GM23248 (cell line): ENCODE results near the gene NEK2. TPM values are rescaled to one million over a fixed set of nuclear protein-coding genes. Genes with fewer than 3 reads are reported as not detected.

Source experiments
- DNase-seq: peaks from one replicate; pipeline ENCODE4 v3.0.0-alpha.2; 2015
- H2AFZ ChIP-seq: fragments of 200-600 bp; sonication (generic); 2 replicates; pipeline ENCODE4 v1.6.1; 2016; ENCODE audit warnings: antibody characterized with exemption
- H3F3A ChIP-seq: fragments of 200-600 bp; sonication (generic); 2 replicates; pipeline ENCODE4 v1.6.1; 2016; ENCODE audit warnings: mild to moderate bottlenecking, antibody characterized with exemption, mixed run types; ENCODE audit not compliant: insufficient read depth
- H3K27ac ChIP-seq: fragments of 200-600 bp; sonication (generic); 2 replicates; pipeline ENCODE4 v1.5.1; 2016; ENCODE audit warnings: mild to moderate bottlenecking
- H3K27me3 ChIP-seq: fragments of 200-600 bp; sonication (generic); replicated peaks from 2 replicates; pipeline ENCODE4 v1.6.1; 2016; ENCODE audit warnings: mild to moderate bottlenecking; ENCODE audit not compliant: insufficient read depth
- H3K36me3 ChIP-seq: fragments of 200-600 bp; sonication (generic); 2 replicates; pipeline ENCODE4 v1.6.1; 2016; ENCODE audit warnings: low read depth, mild to moderate bottlenecking
- H3K4me1 ChIP-seq: fragments of 200-600 bp; sonication (generic); 2 replicates; pipeline ENCODE4 v1.6.1; 2016; ENCODE audit warnings: mild to moderate bottlenecking; ENCODE audit not compliant: insufficient read depth
- H3K4me2 ChIP-seq: fragments of 200-600 bp; sonication (generic); one replicate; pipeline ENCODE4 v1.6.1; 2016; ENCODE audit warnings: mild to moderate bottlenecking; ENCODE audit not compliant: unreplicated experiment
- H3K4me3 ChIP-seq: fragments of 200-600 bp; sonication (generic); 2 replicates; pipeline ENCODE4 v1.5.1; 2016; ENCODE audit warnings: mild to moderate bottlenecking
- H3K79me2 ChIP-seq: fragments of 200-600 bp; sonication (generic); 2 replicates; pipeline ENCODE4 v1.6.1; 2016; ENCODE audit warnings: mild to moderate bottlenecking; ENCODE audit not compliant: insufficient read depth
- H3K9ac ChIP-seq: fragments of 200-600 bp; sonication (generic); 2 replicates; pipeline ENCODE4 v1.6.1; 2016; ENCODE audit warnings: mild to moderate bottlenecking
- H3K9me2 ChIP-seq: fragments of 200-600 bp; sonication (generic); 2 replicates; pipeline ENCODE4 v1.6.1; 2016; ENCODE audit warnings: mixed run types, mild to moderate bottlenecking, moderate library complexity; ENCODE audit not compliant: insufficient read depth
- H3K9me3 ChIP-seq: fragments of 200-600 bp; sonication (generic); one replicate; pipeline ENCODE4 v1.6.1; 2017; ENCODE audit warnings: low read depth
- H4K20me1 ChIP-seq: fragments of 200-600 bp; sonication (generic); 2 replicates; pipeline ENCODE4 v1.6.0; 2016; ENCODE audit not compliant: insufficient read depth
- EZH2 ChIP-seq: fragments of 200-600 bp; sonication (generic); IDR thresholded peaks from 2 replicates; pipeline ENCODE4 v1.6.1; 2018; ENCODE audit warnings: antibody characterized with exemption, mild to moderate bottlenecking; ENCODE audit not compliant: insufficient read depth, poor library complexity, severe bottlenecking
- EZH2phosphoT487 ChIP-seq: fragments of 200-600 bp; sonication (generic); IDR thresholded peaks from 2 replicates; pipeline ENCODE4 v1.6.1; 2018; ENCODE audit warnings: antibody characterized with exemption, moderate library complexity, mild to moderate bottlenecking, low read depth; ENCODE audit not compliant: insufficient read depth
- WGBS, 2 experiments: methylation state at CpG; one replicate each; pipeline ENCODE4 v1.1.6; 2015 to 2017; ENCODE audit warnings: low lambda C conversion rate in 2 of 2, low coverage in 1 of 2; ENCODE audit errors: missing lambda C conversion rate in 2 of 2; 5-methylcytosine and 5-hydroxymethylcytosine counted together
- in situ Hi-C: fragments of 300-500 bp; cut with MboI; formaldehyde crosslinking; loops from 2 replicates; pipeline ENCODE4 v1.15.0; 2020
- polyA plus RNA-seq: library from polyadenylated mRNA; unstranded; fragments of >200 nt; fragmentation: Nextera tagmentation; extraction: Ambion mirVana; gene quantifications from 2 replicates; pipeline ENCODE4 v1.2.1, GENCODE V29; 2016
- total RNA-seq: library from RNA; depleted of rRNA; stranded (reverse); fragments of >200 nt; shearing (Covaris generic); gene quantifications from 2 replicates; pipeline ENCODE4 v1.2.3, GENCODE V29; 2014

The NEK2 gene
- total and polyA plus RNA-seq, 2 experiments from 2014 or later, result 10.6 to 11.3 TPM

DNA sequence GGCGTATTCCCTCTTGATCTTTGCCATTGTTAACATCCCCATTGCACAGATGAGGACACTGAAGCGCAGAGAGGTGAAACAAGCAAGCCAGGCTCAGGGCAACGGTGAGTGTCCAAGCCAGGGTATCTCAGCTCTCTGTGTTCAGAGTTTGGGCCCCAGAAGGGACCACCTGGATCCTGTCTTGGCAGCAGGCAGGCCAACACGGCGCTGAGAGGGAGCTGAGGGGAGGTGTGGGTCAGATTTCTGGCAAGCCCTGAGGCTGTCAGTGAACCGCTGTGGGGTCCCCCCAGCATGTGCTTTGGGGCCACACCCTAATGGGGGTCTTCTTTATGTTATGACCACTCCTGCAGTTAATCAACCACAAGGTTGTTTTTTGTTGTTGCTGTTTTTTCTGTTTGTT, 23.1 kb downstream of the NEK2 start:
- H3K4me1 ChIP-seq, result peaks cover 15% of the 10 kb centered on the region
- H3F3A ChIP-seq, result no peaks in the 10 kb centered on the region
- H2AFZ ChIP-seq, result no peak overlapping the region
- no peak for TF ChIP-seq EZH2
- no peak for TF ChIP-seq EZH2phosphoT487
- no peak overlapping the region for H3K4me2 ChIP-seq
- no peaks in the 10 kb centered on the region for H3K36me3 ChIP-seq
- H3K4me3 ChIP-seq, result no peak overlapping the region
- in situ Hi-C loops, result loop anchor here (10.0 kb wide), 1 partner anchor 328 kb away; the partner anchor contains the start of gene TRAF5
- no peak for DNase-seq
- H3K27me3 ChIP-seq, result no peaks in the 10 kb centered on the region
- H3K79me2 ChIP-seq, result no peaks in the 10 kb centered on the region
- no peak overlapping the region for H3K27ac ChIP-seq
- no peaks in the 10 kb centered on the region for H4K20me1 ChIP-seq
- no peaks in the 10 kb centered on the region for H3K9me2 ChIP-seq
- 84 to 86% methylated on average over 6 of the region's 6 CpGs for WGBS, 2 experiments
- H3K9me3 ChIP-seq, result no peaks in the 10 kb centered on the region
- H3K9ac ChIP-seq, result no peak overlapping the region

DNA sequence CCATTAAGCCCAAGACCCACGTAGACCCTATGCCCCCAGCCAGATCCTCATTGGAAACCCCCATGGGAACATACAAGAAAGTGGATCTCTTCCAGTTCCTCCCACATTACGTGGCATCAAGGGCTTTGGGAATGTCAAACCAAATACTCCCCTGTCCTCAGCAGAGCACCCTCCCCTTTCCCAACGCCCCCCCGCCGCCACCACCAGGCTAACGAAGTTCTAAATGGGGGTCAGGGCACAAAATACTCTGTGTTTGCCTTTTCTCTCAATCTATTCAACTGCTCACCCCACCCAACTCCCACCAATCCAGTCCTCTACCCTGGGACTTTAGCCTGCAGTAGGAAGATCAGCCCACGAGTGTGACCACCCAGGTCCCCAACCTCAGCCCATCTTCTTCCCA, 24.5 kb downstream of the NEK2 start:
- in situ Hi-C loops, result loop anchor here (10.0 kb wide), 1 partner anchor 326 kb away; the partner anchor contains the start of gene TRAF5
- H3K4me1 ChIP-seq, result peaks cover 15% of the 10 kb centered on the region
- TF ChIP-seq EZH2 (no peak), EZH2phosphoT487 (no peak)
- H3K36me3 ChIP-seq, result no peaks in the 10 kb centered on the region
- H3K27ac ChIP-seq, result no peak overlapping the region
- no peak overlapping the region for H3K4me3 ChIP-seq
- H3K4me2 ChIP-seq, result no peak overlapping the region
- H3F3A ChIP-seq, result no peaks in the 10 kb centered on the region; the same call in 1 of the 2 replicates
- H3K79me2 ChIP-seq, result no peaks in the 10 kb centered on the region
- no peaks in the 10 kb centered on the region for H3K9me3 ChIP-seq
- no peak overlapping the region for H2AFZ ChIP-seq
- no peak overlapping the region for H3K9ac ChIP-seq
- DNase-seq, result no peak
- WGBS, 2 experiments, result 93 to 95% methylated on average over 7 of the region's 7 CpGs
- no peaks in the 10 kb centered on the region for H4K20me1 ChIP-seq
- no peaks in the 10 kb centered on the region for H3K27me3 ChIP-seq
- no peaks in the 10 kb centered on the region for H3K9me2 ChIP-seq

DNA sequence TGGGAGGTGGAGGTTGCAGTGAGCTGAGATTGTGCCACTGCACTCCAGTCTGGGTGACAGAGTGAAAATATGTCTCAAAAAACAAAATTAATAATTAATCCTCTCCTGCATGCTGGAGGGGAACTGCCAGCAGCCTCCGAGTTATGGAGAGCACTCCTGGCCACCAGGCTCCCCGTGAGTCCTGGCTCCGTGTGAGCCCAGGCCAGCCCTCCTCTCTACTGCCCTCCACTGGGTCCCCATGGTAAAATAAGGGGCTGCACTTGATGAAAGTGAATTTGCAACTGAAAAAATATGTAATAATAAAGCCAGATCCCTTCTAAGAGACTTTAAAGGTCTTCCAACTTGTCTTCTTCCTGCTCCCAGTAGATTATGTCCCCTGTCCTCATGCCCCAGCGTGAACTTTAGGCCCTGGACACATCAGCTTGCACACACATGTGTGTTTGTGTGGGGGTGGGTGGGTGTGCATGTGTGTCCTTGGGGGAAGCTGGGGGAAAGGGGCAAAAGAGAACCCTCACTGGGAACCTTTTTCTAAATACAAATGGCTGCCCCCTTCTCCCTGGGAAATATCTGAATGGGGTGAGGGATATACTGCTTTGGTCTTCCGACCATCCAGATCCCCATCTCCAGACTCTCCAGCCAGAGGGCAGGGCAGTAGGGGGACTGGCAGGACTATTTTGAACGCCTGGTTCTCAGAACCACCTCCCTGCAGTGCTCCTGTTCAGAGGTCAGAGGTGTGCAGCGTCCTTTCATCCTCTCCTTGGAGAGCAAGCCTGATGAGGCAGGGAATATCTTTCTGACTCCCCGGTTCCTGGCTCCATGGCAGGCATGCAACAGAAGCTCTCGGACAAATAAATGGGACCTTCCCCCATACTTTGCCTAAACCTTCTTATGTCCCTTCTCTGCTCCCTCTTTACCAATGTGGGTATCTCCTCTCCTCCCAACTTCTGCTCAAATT, 26.2 kb downstream of the NEK2 start:
- DNase-seq, result no peak
- WGBS, 2 experiments, result 89 to 98% methylated on average over 9 of the region's 9 CpGs

DNA sequence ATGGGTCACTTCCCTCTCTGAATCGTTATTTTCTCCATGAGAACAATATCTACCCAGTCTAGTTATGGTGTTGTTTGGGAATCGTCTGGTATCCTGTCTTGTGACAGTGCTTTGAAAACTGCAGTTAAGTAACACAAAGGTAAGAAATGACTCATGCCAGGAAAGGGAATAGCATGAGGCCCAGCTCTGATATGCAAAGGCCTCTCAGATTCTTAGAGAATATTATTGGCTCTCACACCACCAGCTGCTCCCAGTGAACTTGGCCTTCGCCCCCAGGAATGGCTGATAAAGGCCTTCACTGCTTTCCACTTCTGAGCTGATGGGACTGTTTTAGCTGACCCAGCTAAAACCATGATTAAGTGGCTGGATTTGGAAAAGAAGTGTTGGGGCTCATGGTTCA, 27.1 kb downstream of the NEK2 start:
- H3K9me3 ChIP-seq, result no peaks in the 10 kb centered on the region
- no peak overlapping the region for H3K4me2 ChIP-seq
- no peaks in the 10 kb centered on the region for H3K79me2 ChIP-seq
- no peaks in the 10 kb centered on the region for H3K27me3 ChIP-seq
- in situ Hi-C loops, result no loop called here
- H3K4me1 ChIP-seq, result peaks cover 3% of the 10 kb centered on the region
- H3K36me3 ChIP-seq, result no peaks in the 10 kb centered on the region
- H3K27ac ChIP-seq, result no peak overlapping the region
- TF ChIP-seq EZH2 (no peak), EZH2phosphoT487 (no peak)
- no peak for DNase-seq
- WGBS, 2 experiments, result 94 to 96% methylated on average over 3 of the region's 3 CpGs
- no peaks in the 10 kb centered on the region; the same call in 1 of the 2 replicates for H3F3A ChIP-seq
- H4K20me1 ChIP-seq, result no peaks in the 10 kb centered on the region
- H3K9me2 ChIP-seq, result no peaks in the 10 kb centered on the region
- no peak overlapping the region for H3K9ac ChIP-seq
- H3K4me3 ChIP-seq, result no peak overlapping the region
- no peak overlapping the region for H2AFZ ChIP-seq

More for the DNA sequence above, 26.2 kb downstream of the NEK2 start:
- H3K79me2 ChIP-seq, result no peaks in the 10 kb centered on the region
- no peak overlapping the region for H3K9ac ChIP-seq
- no peak overlapping the region for H3K4me2 ChIP-seq
- no peak overlapping the region for H3K4me3 ChIP-seq
- H2AFZ ChIP-seq, result no peak overlapping the region
- H3F3A ChIP-seq, result no peaks in the 10 kb centered on the region; the same call in 1 of the 2 replicates
- no peaks in the 10 kb centered on the region for H4K20me1 ChIP-seq
- in situ Hi-C loops, result no loop called here
- no peak overlapping the region for H3K27ac ChIP-seq
- no peaks in the 10 kb centered on the region for H3K9me2 ChIP-seq
- peaks cover 12% of the 10 kb centered on the region for H3K4me1 ChIP-seq
- TF ChIP-seq EZH2 (no peak), EZH2phosphoT487 (no peak)
- no peaks in the 10 kb centered on the region for H3K9me3 ChIP-seq
- H3K36me3 ChIP-seq, result no peaks in the 10 kb centered on the region
- H3K27me3 ChIP-seq, result no peaks in the 10 kb centered on the region
